T-helper 9 cell (primary cell): ENCODE data around the gene UBALD2.
"Not testable (repeated sequence)": the region's sequence is repeated elsewhere in the genome, so short reads cannot be mapped to it uniquely, and the experiment has no call there.

ENCODE experiments used
- DNase-seq: peaks from one replicate; pipeline ENCODE4 v3.0.0-alpha.2; 2020

Gene UBALD2

GRCh38 chr17:76266244-76266938 is 1.2 kb downstream of the UBALD2 start:
- no peak for DNase-seq

DNA sequence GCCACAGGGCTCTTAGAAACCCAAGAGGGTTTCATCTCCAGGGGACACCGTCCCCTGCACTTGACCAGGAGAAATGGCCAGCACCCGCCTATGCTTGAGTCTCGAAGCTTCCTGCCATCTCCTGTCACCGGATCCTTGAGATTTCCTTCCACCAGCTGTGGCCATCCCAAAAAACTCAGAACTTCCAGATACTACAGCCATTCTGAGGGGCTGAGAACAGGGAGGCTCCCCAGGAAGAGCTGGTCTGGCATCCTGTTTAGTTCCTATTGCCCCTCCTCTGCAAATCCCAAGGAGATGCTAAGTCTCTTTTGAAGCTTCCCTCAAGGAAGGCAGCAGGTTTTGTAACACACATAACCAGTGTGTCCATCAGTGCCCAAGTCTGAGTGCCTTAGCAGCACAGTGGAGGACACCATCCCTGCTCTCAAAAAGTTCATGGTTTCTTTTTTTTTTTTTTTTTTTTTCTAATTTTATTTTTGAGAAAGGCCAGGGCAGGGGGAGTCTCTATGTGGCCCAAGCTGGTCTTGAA is 2.0 kb downstream of the UBALD2 start:
- DNase-seq: no peak

DNA sequence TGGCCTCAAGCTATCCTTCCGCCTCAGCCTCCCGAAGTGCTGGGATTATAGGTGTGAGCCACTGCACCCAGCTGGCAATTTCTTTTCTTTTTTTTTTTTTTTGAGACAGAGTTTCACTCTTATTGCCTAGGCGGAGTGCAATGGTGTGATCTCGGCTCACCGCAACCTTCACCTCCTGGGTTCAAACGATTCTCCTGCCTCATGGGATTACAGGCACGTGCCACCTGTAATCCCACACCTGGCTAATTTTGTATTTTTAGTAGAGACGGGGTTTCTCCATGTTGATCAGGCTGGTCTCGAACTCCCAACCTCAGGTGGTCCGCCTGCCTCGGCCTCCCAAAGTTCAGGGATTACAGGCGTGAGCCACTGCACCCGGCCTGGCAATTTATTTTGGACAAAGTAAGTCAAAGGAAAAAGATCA is 2.4 kb downstream of the UBALD2 start:
- DNase-seq: not testable (repeated sequence)

DNA sequence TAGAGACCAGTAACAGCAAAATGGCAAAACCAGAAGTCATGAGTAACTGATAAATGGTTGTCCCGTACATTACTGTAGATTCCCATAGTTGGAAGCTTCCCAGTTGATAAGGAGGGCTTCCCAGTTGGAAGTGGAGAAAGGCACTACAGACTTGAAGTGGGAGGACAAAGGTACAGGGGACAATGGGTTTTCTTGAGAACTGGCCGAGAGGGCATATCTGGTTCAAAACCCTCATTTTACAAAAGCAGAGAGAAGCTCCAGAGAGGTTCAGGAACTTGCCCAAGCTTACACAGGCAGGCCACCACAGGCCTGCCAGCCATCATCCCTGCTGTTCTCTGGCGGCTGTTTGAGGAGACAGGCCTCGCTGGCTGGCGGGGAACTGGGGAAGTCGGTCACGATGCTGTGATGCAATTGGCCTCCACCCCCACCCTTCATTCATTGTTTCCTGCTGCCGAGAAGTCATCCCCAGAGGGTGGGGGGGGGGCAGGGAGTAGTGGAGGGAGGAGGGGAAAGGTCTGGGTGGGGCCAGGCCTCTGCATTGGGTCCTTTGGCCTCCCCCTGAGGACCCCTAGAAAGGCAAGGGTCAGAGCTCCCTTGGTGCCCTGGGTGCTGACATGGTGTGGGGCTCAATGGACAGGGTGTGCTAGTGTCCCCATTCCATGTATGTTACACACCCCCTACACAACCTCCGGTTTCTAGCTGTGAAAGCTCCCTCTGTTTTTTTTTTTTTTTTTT is 3.0 kb downstream of the UBALD2 start:
- DNase-seq: peak; percentile 69

DNA sequence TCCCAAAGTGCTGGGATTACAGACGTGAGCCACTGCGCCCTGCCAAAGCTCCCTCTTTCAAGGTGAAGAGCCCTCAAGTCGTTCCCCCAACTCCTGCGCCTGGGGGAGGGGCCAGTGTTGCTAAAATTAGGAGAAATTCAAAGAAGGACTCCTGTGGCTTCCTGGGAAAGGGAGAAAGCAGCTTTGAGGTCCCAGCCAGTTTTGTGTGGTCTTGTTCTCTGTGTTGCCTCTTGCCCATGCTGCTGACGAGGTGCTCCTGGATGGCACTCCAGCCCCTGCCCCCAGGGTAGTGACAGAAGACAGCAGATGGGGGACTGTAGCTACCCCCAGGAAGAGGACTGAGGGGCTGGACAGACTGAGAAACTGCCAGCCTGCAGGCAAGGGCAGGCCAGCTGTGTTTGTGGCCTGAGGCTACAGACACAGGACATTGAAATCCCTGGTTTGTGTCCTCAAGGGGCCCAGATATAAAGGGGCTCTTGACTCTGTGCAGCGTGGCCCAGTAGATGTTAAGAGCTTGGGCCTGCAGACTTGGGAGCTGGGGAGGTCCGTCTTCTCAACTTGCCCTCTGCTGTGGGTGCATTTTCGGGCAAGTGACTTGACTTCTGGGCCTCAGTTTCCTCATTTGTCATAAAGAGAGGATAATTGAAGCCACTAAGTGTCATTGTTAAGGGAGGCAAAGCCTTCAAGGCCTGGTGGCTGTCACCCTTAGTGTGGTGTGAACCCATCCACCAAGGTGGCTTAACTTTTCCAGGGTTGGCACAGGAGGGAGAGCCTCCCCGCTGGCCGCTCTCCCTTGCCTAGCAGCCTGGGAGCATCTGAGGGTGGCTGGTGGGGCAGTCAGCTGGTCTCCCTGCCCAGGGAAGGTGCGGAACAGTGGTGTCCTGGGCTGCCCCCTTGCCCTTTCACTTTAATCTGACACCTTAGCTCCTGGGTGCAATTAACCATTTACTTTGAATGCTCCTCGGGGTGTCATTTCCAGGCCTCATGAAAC is 4.1 kb downstream of the UBALD2 start:
- no peak for DNase-seq

DNA sequence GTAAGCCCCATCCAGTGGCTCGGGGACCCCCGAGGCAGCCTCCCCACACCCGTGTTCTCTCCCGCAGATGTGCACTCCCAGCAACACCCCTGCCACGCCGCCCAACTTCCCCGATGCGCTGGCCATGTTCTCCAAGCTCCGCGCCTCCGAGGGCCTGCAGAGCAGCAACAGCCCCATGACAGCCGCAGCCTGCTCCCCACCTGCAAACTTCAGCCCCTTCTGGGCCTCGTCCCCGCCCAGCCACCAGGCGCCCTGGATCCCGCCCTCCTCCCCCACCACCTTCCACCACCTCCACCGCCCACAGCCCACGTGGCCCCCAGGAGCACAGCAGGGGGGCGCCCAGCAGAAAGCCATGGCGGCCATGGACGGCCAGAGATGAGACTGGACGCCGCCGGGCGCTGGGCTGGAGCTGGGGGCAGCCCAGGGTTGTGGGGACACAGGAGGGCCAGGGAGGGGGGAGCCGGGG is 5.0 kb downstream of the UBALD2 start:
- DNase-seq: no peak

DNA sequence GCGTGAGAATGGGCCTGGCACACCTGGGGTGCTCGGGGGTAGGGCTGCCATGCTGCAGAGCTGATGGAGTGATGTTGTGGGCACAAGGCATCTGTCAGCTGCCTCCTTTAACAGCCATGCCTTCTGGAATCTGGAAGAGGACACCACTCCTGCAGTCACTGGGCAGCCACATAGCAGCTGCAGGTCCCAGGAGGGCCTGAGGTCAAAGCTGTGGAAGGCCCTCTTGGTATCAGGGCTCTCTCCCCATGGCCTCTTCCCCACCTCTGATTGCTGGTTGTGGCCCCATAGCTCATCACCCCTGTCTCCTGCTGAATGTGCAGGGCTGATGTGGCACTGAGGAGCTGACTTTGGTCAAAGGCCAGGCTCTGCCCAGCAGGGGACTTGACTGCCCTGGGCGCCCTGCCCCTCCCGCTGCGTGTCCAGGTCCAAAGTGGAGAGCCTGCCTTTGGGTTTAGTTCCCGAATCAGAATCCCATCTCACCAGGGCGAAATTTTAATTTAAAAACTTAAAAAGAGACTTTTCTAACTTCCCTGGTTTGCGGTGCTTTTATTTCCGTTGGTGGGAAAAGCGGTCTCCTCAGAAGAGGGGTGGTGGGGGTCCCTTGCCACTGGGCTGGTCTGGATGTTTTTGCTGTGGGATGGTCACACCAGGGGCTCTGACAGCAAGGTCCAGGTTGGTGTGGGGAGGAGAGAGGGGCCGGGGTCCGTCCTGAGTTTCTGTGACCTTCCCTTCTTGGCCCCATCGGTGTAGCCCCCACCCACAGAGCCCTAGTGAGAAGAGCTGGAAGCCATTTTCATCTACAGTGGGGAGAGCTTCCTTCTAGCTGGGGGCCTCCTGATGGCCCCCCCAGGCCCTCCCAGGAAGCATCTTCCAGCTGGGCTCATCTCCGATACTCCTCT is 5.9 kb downstream of the UBALD2 start:
- no peak for DNase-seq

DNA sequence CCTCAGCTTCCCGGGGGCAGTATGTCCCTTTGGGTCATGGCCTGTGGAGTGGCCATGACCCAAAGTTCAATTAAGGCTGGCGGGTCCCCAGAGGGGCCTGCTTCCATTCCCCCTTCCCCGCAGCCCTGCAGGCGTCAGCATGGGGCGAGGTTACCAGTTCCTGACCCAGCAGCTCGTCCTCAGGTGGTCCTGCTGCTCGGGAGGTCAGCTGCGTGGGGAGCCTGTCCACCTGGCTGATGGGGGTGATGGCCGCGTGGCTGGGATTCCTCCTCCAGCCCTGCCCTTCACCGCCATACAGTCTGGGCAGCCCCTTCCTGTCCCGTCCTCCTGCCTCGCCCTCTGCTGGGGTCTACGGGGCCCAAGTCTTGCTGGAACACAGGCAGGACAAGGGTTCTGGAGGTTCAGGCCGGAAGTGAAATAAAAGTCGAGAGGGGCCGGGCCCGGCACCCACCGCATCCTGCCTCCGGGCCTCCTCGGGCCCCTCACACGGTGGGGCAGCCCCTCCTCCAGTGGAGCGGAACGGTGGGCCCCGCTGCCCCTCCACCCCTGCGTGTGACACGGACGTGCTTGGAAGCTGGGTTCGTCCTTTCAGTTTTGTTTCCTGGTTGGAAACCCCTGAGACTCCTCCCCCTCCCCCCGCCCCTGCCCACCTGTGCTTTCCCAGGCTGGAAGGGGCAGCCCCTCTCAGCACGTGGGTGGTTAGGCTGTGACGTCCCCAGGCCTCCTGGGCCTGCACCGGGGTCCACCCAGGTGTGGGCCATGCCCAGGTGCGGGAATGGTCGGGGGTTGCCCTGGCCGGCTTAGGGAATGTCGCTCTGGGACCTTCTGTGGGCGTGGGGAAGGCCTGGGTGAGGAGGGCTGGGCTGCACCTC is 6.8 kb downstream of the UBALD2 start:
- DNase-seq: peak; percentile 52

DNA sequence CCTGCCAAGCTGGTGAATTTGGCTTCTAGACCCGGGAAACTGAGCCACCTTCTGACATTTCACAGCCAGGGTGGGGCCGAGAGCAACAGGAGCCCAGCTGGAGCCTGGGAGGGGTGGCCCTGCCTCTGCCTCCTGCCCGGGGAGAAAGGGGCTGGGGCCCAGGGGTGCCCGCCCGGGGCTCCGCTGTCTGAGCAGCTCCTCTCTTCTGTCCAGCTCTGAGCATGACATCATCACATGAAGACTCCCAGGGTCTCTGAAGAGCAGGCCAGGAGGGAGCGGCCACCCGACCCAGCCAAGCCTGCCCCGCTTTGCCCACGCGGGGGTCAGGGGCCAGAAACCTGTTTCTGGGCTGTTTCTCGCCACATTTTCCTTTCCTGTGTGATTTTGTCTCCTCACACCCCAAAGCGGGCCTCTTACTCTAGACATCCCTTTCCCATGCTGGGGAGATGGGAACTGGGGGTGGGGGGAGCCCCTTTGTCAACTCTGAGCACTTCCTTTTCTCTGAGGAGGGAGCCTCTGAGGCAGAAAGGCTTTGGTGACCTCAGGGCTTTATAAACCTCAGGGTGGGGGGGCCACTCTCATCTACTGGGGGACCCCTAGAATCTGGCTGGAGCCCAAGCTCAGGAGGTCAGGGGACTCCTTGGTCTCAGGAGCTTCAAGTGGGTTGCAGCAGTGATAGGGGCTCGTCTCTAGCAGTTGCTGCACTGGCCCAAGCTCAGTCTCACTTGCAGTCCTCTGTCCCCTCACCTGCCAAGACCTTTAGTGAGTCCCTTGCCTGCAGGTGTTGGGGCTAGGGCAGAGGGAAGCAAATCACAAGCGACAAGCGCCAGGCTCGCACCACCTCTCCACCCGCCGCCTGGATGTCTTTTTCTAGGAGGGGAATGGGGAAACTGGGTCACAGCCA is 7.6 kb downstream of the UBALD2 start:
- DNase-seq: no peak

DNA sequence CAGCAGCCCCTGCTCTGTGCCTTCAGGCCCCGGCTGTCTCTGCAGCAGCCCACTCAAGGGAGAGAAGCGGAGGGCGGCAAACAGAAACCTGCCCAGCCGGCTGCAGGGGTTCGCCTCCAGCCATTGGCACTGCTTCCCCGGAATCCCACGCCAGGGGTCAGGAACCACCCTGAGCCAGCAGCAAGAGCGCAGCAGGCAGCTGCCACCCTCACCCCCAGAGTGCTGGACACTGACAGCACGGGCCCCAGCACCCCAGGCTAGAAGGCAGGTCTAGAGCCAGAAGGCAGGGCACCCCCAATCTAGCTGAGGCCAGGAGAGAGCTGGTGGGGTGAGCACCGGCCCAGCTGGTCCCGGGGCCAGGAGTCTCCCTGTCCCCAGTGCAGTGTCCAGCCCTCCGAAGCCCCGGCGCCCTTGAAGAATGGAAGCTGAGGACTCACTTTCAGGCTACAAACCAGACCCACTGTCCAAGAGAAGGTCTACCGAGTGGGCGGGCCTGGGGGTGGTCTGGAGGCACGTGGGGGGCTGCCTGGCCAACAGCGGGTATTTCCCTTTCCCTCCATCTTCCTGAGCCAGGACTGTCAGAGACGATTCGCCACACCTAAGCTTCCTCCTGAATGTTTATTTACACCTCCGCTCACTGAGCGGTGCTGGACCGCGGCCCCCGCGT is 8.4 kb downstream of the UBALD2 start:
- DNase-seq: no peak

- DNase-seq: no peak
Observed at GRCh38 chr17:76274112-76274956, 9.2 kb downstream of the UBALD2 start.

- DNase-seq: no peak
Observed at GRCh38 chr17:76275382-76276068, 10.4 kb downstream of the UBALD2 start.

DNA sequence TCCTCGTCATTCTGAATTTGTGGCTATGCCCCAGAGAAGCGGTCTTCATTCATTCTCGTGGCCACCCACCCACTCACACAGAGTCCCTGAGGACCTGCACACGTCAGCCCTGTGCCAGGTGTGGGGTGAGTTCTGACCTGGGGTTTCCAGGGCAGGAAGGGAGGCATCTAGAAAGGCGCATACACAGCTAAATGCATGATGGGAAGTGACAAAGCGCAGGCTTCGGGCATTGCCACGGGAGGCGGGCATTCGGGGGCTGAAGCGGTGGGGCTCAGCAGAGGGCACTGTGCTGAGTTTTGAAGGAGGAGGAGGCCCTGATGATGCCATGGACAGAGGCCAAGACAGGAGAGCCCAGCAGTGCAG is 10.9 kb downstream of the UBALD2 start:
- no peak for DNase-seq

GRCh38 chr17:76276461-76277299 is 11.5 kb downstream of the UBALD2 start:
- no peak for DNase-seq

- no peak for DNase-seq
Observed at GRCh38 chr17:76277300-76278267, 12.4 kb downstream of the UBALD2 start.
